H1 (cell line): ENCODE data around the gene PPBP. TPM values are rescaled to one million over a fixed set of nuclear protein-coding genes. Genes with fewer than 3 reads are reported as not detected.

ENCODE experiments used
- ATF3 ChIP-seq: IDR thresholded peaks from 2 replicates; pipeline ENCODE4 v1.6.1; 2011; ENCODE audit warnings: low read depth, mild to moderate bottlenecking, low read length; ENCODE audit not compliant: insufficient read depth
- BCL11A ChIP-seq, 2 experiments: IDR thresholded peaks; one replicate each; pipeline ENCODE4 v1.6.1; 2011; ENCODE audit warnings: low read depth in 2 of 2, low read length in 2 of 2, mild to moderate bottlenecking in 2 of 2
- CHD1 ChIP-seq: IDR thresholded peaks from 2 replicates; pipeline ENCODE4 v1.6.1; 2012; ENCODE audit warnings: low read depth, low read length, improper control_type of control experiment
- EZH2 ChIP-seq: fragments of 200-600 bp; sonication (generic); IDR thresholded peaks from 2 replicates; pipeline ENCODE4 v1.7.1; 2012; ENCODE audit warnings: low read depth, mild to moderate bottlenecking, moderate library complexity, low read length, inconsistent platforms; ENCODE audit not compliant: severe bottlenecking
- GABPA ChIP-seq: IDR thresholded peaks from 2 replicates; pipeline ENCODE4 v1.6.1; 2011; ENCODE audit warnings: mild to moderate bottlenecking, low read length, moderate library complexity, borderline replicate concordance; ENCODE audit not compliant: insufficient read depth
- JUND ChIP-seq: IDR thresholded peaks from 2 replicates; pipeline ENCODE4 v1.6.1; 2011; ENCODE audit warnings: mild to moderate bottlenecking, improper control_type of control experiment, low read length
- MAX ChIP-seq: IDR thresholded peaks from 2 replicates; pipeline ENCODE4 v1.6.1; 2012; ENCODE audit warnings: inconsistent platforms
- RXRA ChIP-seq: IDR thresholded peaks from 2 replicates; pipeline ENCODE4 v1.6.1; 2011; ENCODE audit warnings: low read depth, mild to moderate bottlenecking, low read length, moderate library complexity; ENCODE audit not compliant: insufficient read depth
- USF2 ChIP-seq: IDR thresholded peaks from 2 replicates; pipeline ENCODE4 v1.6.1; 2011; ENCODE audit warnings: low read length, improper control_type of control experiment
- polyA plus RNA-seq, 7 experiments: library from polyadenylated mRNA; depleted of rRNA in 3 of 7; stranded (reverse) in 5 of 7; unstranded in 2 of 7; fragments of >200 nt in 5 of 7; fragments of 200-250 nt in 2 of 7; gene quantifications; 1 replicate in 5 of 7; 2 replicates in 1 of 7; 4 replicates in 1 of 7; pipeline versions ENCODE4 v1.2.1 to v1.2.3, GENCODE V29; 2011 to 2013; ENCODE audit warnings: missing spikeins in 2 of 7, mixed read lengths in 2 of 7
- total RNA-seq: library from RNA; stranded (reverse); fragmentation: NEBNext Ultra II Directional; extraction: Animal tissue kit (Norgen Biotek cat#: 25700); gene quantifications from 2 replicates; pipeline ENCODE4 v1.2.1, GENCODE V29; 2021

The PPBP gene
- total and polyA plus RNA-seq, 2 of the 8 experiments (the other 6 are each of a cell fraction or from before 2014, with no cell fraction given), result 0.18 to 0.43 TPM

GRCh38 chr4:73990988-73991741 lies 3.2 kb upstream of the PPBP start (continued):
- TF ChIP-seq RXRA, result no peak
- no peak for TF ChIP-seq ATF3
- TF ChIP-seq JUND, result no peak
- TF ChIP-seq MAX, result no peak
- no peak for TF ChIP-seq CHD1
- no peak for TF ChIP-seq EZH2
- no peak for TF ChIP-seq GABPA
- no peak for TF ChIP-seq USF2
- no peak for TF ChIP-seq BCL11A (IDR thresholded peaks at IDR 0.05; ENCODE audit: low read depth in 2 of 2, low read length in 2 of 2)
